GM23338 (cell line): ENCODE results near the gene FAM227B. TPM values are rescaled to one million over a fixed set of nuclear protein-coding genes. Genes with fewer than 3 reads are reported as not detected.

ENCODE experiments used
- ATAC-seq: fragments of 200-7000 bp; cut with Tn5 transposase; 3 replicates; pipeline ENCODE4 v1.9.1; 2020
- DNase-seq: peaks from one replicate; pipeline ENCODE4 v3.0.0-alpha.2; 2015; ENCODE audit warnings: low spot score
- H2AFZ ChIP-seq: fragments of 200-600 bp; sonication (generic); 2 replicates; pipeline ENCODE4 v1.8.0; 2016; ENCODE audit warnings: antibody characterized with exemption, mild to moderate bottlenecking, moderate library complexity
- H3F3A ChIP-seq: fragments of 200-600 bp; sonication (generic); replicated peaks from 2 replicates; pipeline ENCODE4 v1.8.0; 2017; ENCODE audit warnings: antibody characterized with exemption, mixed run types, low read depth
- H3K27ac ChIP-seq: fragments of 200-600 bp; sonication (generic); 2 replicates; pipeline ENCODE4 v1.6.1; 2016; ENCODE audit warnings: low read depth
- H3K27me3 ChIP-seq: fragments of 200-600 bp; sonication (generic); 2 replicates; pipeline ENCODE4 v1.8.0; 2016; ENCODE audit warnings: mild to moderate bottlenecking, mixed run types, moderate library complexity; ENCODE audit not compliant: insufficient read depth
- H3K36me3 ChIP-seq: fragments of 200-600 bp; sonication (generic); 2 replicates; pipeline ENCODE4 v1.8.0; 2016; ENCODE audit warnings: mild to moderate bottlenecking; ENCODE audit not compliant: insufficient read depth
- H3K4me1 ChIP-seq: fragments of 200-600 bp; sonication (generic); 2 replicates; pipeline ENCODE4 v1.8.0; 2016; ENCODE audit warnings: mild to moderate bottlenecking, moderate library complexity; ENCODE audit not compliant: insufficient read depth
- H3K4me2 ChIP-seq: fragments of 200-600 bp; sonication (generic); 2 replicates; pipeline ENCODE4 v1.7.1; 2017; ENCODE audit warnings: mixed run types
- H3K4me3 ChIP-seq: fragments of 200-600 bp; sonication (generic); 2 replicates; pipeline ENCODE4 v1.6.1; 2016; ENCODE audit warnings: mixed run types
- H3K79me2 ChIP-seq: fragments of 200-600 bp; sonication (generic); replicated peaks from 2 replicates; pipeline ENCODE4 v1.8.0; 2017; ENCODE audit warnings: mild to moderate bottlenecking; ENCODE audit not compliant: insufficient read depth
- H3K9me2 ChIP-seq: fragments of 200-600 bp; sonication (generic); 2 replicates; pipeline ENCODE4 v1.8.0; 2017; ENCODE audit not compliant: insufficient read depth
- H4K20me1 ChIP-seq: fragments of 200-600 bp; sonication (generic); replicated peaks from 2 replicates; pipeline ENCODE4 v1.8.0; 2017; ENCODE audit warnings: mild to moderate bottlenecking; ENCODE audit not compliant: insufficient read depth
- H3K27ac Mint-ChIP-seq: 2 replicates; pipeline ENCODE4 v1.8.0; 2020; ENCODE audit warnings: inconsistent platforms, mild to moderate bottlenecking, moderate library complexity, mixed read lengths
- H3K27me3 Mint-ChIP-seq: 3 replicates; pipeline ENCODE4 v1.8.0; 2022; ENCODE audit warnings: low read depth, mild to moderate bottlenecking, moderate library complexity, mixed read lengths, inconsistent platforms; ENCODE audit not compliant: insufficient read depth, poor library complexity
- H3K36me3 Mint-ChIP-seq: 3 replicates; pipeline ENCODE4 v1.8.0; 2021; ENCODE audit warnings: low read depth, mild to moderate bottlenecking, inconsistent platforms, moderate library complexity, mixed read lengths
- H3K4me1 Mint-ChIP-seq: 3 replicates; pipeline ENCODE4 v1.8.0; 2020; ENCODE audit warnings: mild to moderate bottlenecking, inconsistent platforms, mixed read lengths
- H3K4me3 Mint-ChIP-seq: 3 replicates; pipeline ENCODE4 v1.8.0; 2021; ENCODE audit warnings: moderate library complexity, mild to moderate bottlenecking, inconsistent platforms, mixed read lengths
- H3K9me3 Mint-ChIP-seq: 3 replicates; pipeline ENCODE4 v1.8.0; 2020; ENCODE audit warnings: moderate library complexity, mild to moderate bottlenecking, inconsistent platforms, mixed read lengths
- CREB1 ChIP-seq: fragments of 250-450 bp; sonication (Bioruptor Pico); IDR thresholded peaks from 2 replicates; pipeline ENCODE4 v1.5.0; 2020; ENCODE audit warnings: low read depth, mild to moderate bottlenecking, moderate library complexity
- CTCF ChIP-seq, 2 experiments: fragments of 200-600 bp in 1 of 2; sonication (generic) in 1 of 2; conservative IDR thresholded peaks; 2 replicates each; pipeline versions ENCODE4 v1.5.1 to v1.6.1; 2016 to 2017; ENCODE audit warnings: antibody characterized with exemption in 2 of 2, low read depth in 2 of 2, mild to moderate bottlenecking in 2 of 2, moderate library complexity in 1 of 2
- ETS1 ChIP-seq: IDR thresholded peaks from 2 replicates; pipeline ENCODE4 v1.6.1; 2016; ENCODE audit warnings: antibody characterized with exemption
- EZH2 ChIP-seq: fragments of 200-600 bp; sonication (generic); IDR thresholded peaks from one replicate; pipeline ENCODE4 v1.8.0; 2017; ENCODE audit warnings: antibody characterized with exemption, mild to moderate bottlenecking, low read depth; ENCODE audit not compliant: unreplicated experiment
- EZH2phosphoT487 ChIP-seq: fragments of 200-600 bp; sonication (generic); IDR thresholded peaks from one replicate; pipeline ENCODE4 v1.8.1; 2018; ENCODE audit warnings: antibody characterized with exemption; ENCODE audit not compliant: unreplicated experiment
- JUNB ChIP-seq: IDR thresholded peaks from one replicate; pipeline ENCODE4 v1.6.1; 2016; ENCODE audit warnings: antibody characterized with exemption; ENCODE audit not compliant: unreplicated experiment
- NANOG ChIP-seq: IDR thresholded peaks from 2 replicates; pipeline ENCODE4 v1.6.1; 2016; ENCODE audit warnings: antibody characterized with exemption, borderline replicate concordance
- POLR2AphosphoS5 ChIP-seq: IDR thresholded peaks from 2 replicates; pipeline ENCODE4 v1.6.1; 2016; ENCODE audit warnings: antibody characterized with exemption, low read depth
- REST ChIP-seq: IDR thresholded peaks from one replicate; pipeline ENCODE4 v1.6.1; 2018; ENCODE audit warnings: antibody characterized with exemption; ENCODE audit not compliant: unreplicated experiment
- STAT1 ChIP-seq: IDR thresholded peaks from one replicate; pipeline ENCODE4 v1.6.1; 2016; ENCODE audit warnings: antibody characterized with exemption; ENCODE audit not compliant: unreplicated experiment
- ZNF114 ChIP-seq: fragments of 250-450 bp; sonication (Bioruptor Pico); IDR thresholded peaks from 2 replicates; pipeline ENCODE4 v1.5.0; 2020; ENCODE audit warnings: mild to moderate bottlenecking, moderate library complexity
- ZNF331 ChIP-seq: fragments of 250-450 bp; sonication (Bioruptor Pico); IDR thresholded peaks from 2 replicates; pipeline ENCODE4 v1.5.0; 2020; ENCODE audit warnings: low read depth, mild to moderate bottlenecking, moderate library complexity
- polyA plus RNA-seq: library from polyadenylated mRNA; unstranded; fragments of >200 nt; fragmentation: Nextera tagmentation; extraction: Ambion mirVana; gene quantifications from 2 replicates; pipeline ENCODE4 v1.2.1, GENCODE V29; 2016
- total RNA-seq: library from RNA; depleted of rRNA; stranded (reverse); fragments of >200 nt; shearing (Covaris generic); gene quantifications from 2 replicates; pipeline ENCODE4 v1.2.3, GENCODE V29; 2014

Gene FAM227B
- total and polyA plus RNA-seq, 2 experiments from 2014 or later, result 2.6 to 10.2 TPM

GRCh38 chr15:49606594-49606993, 14.0 kb downstream of the FAM227B start:
- Mint-ChIP-seq H3K4me1 (peaks cover 4% of the 10 kb centered on the region), H3K4me3 (no peak overlapping the region), H3K27ac (peak overlapping the region; percentile 20; the same call in 1 of the 2 replicates), H3K9me3 (peaks cover 5% of the 10 kb centered on the region), H3K36me3 (peaks cover 2% of the 10 kb centered on the region; the same call in 1 of the 3 replicates), H3K27me3 (no peaks in the 10 kb centered on the region)
- Histone ChIP-seq H3K4me2 (no peak overlapping the region), H3K79me2 (no peaks in the 10 kb centered on the region), H3K36me3 (no peaks in the 10 kb centered on the region), H4K20me1 (no peaks in the 10 kb centered on the region), H3K27me3 (no peaks in the 10 kb centered on the region), H2AFZ (no peak overlapping the region), H3K4me1 (peaks cover 4% of the 10 kb centered on the region; the same call in 1 of the 2 replicates), H3K4me3 (no peak overlapping the region), H3F3A (no peaks in the 10 kb centered on the region), H3K27ac (no peak overlapping the region), H3K9me2 (no peaks in the 10 kb centered on the region)
- TF ChIP-seq CTCF (conservative IDR thresholded peaks at IDR 0.05; ENCODE audit: low read depth in 2 of 2) (peak; percentile 8 to 40; a peak in 2 of 4 replicates), STAT1 (no peak)
- no peak for ATAC-seq
- DNase-seq, result peak; percentile 21

GRCh38 chr15:49605588-49605987, 15.0 kb downstream of the FAM227B start:
- H2AFZ ChIP-seq, result no peak overlapping the region
- no peaks in the 10 kb centered on the region for H3K27me3 ChIP-seq
- H3K27ac ChIP-seq, result no peak overlapping the region
- no peak overlapping the region for H3K4me2 ChIP-seq
- no peaks in the 10 kb centered on the region for H3F3A ChIP-seq
- Mint-ChIP-seq H3K9me3 (peaks cover 10% of the 10 kb centered on the region), H3K36me3 (peaks cover 6% of the 10 kb centered on the region), H3K4me3 (no peak overlapping the region), H3K27ac (no peak overlapping the region), H3K27me3 (peaks cover 2% of the 10 kb centered on the region), H3K4me1 (peaks cover 2% of the 10 kb centered on the region)
- no peaks in the 10 kb centered on the region for H3K79me2 ChIP-seq
- ATAC-seq (no peak), DNase-seq (no peak)
- H3K9me2 ChIP-seq, result no peaks in the 10 kb centered on the region
- no peaks in the 10 kb centered on the region for H3K36me3 ChIP-seq
- H3K4me1 ChIP-seq, result peaks cover 2% of the 10 kb centered on the region; the same call in 1 of the 2 replicates
- H3K4me3 ChIP-seq, result no peak overlapping the region
- H4K20me1 ChIP-seq, result no peaks in the 10 kb centered on the region
- TF ChIP-seq ZNF331 (CRISPR knock-in tag) (no peak), ZNF114 (CRISPR knock-in tag) (no peak), REST (no peak), ETS1 (no peak), EZH2phosphoT487 (no peak), JUNB (no peak), CTCF (conservative IDR thresholded peaks at IDR 0.05; ENCODE audit: low read depth in 2 of 2) (no peak), POLR2AphosphoS5 (no peak), CREB1 (CRISPR knock-in tag) (no peak), STAT1 (no peak), EZH2 (no peak), NANOG (no peak)
